HG02884 (cell line): ENCODE data around the gene EPHB1.

ENCODE experiments used
- ATAC-seq: cut with Tn5 transposase; IDR thresholded peaks from one replicate; pipeline ENCODE4 v1.9.1; 2021; ENCODE audit warnings: mild to moderate bottlenecking, moderate library complexity; ENCODE audit not compliant: unreplicated experiment

EPHB1 gene

GRCh38 chr3:134874737-134875413, 79.8 kb downstream of the EPHB1 start:
- ATAC-seq, result no peak

GRCh38 chr3:134876836-134877235, 81.8 kb downstream of the EPHB1 start:
- no peak for ATAC-seq

GRCh38 chr3:134877788-134878187, 82.7 kb downstream of the EPHB1 start:
- no peak for ATAC-seq

GRCh38 chr3:134879990-134880389, 84.9 kb downstream of the EPHB1 start:
- ATAC-seq, result no peak

- no peak for ATAC-seq
Observed at GRCh38 chr3:134880431-134880830, 85.4 kb downstream of the EPHB1 start.

GRCh38 chr3:134881305-134881704, 86.2 kb downstream of the EPHB1 start:
- ATAC-seq, result no peak

- no peak for ATAC-seq
Observed at GRCh38 chr3:134883697-134884385, 88.8 kb downstream of the EPHB1 start.

GRCh38 chr3:134885877-134886621, 91.0 kb downstream of the EPHB1 start:
- ATAC-seq, result peak; percentile 88

GRCh38 chr3:134886991-134887390, 91.9 kb downstream of the EPHB1 start:
- no peak for ATAC-seq

- ATAC-seq, result no peak
Observed at GRCh38 chr3:134887536-134887935, 92.5 kb downstream of the EPHB1 start.

- ATAC-seq, result no peak
Observed at GRCh38 chr3:134892326-134892725, 97.3 kb downstream of the EPHB1 start.

- no peak for ATAC-seq
Observed at GRCh38 chr3:134892761-134893160, 97.7 kb downstream of the EPHB1 start.

- no peak for ATAC-seq
Observed at GRCh38 chr3:134894533-134894932, 99.5 kb downstream of the EPHB1 start.

- ATAC-seq, result no peak
Observed at GRCh38 chr3:134895181-134895580, 100.1 kb downstream of the EPHB1 start.

- ATAC-seq, result no peak
Observed at GRCh38 chr3:134896141-134896540, 101.1 kb downstream of the EPHB1 start.

GRCh38 chr3:134896696-134897095, 101.6 kb downstream of the EPHB1 start:
- no peak for ATAC-seq

- ATAC-seq, result no peak
Observed at GRCh38 chr3:134897391-134898141, 102.5 kb downstream of the EPHB1 start.

GRCh38 chr3:134898181-134898754, 103.2 kb downstream of the EPHB1 start:
- no peak for ATAC-seq

- no peak for ATAC-seq
Observed at GRCh38 chr3:134899786-134900185, 104.7 kb downstream of the EPHB1 start.

GRCh38 chr3:134900482-134900881, 105.4 kb downstream of the EPHB1 start:
- ATAC-seq, result no peak

GRCh38 chr3:134901461-134901860, 106.4 kb downstream of the EPHB1 start:
- ATAC-seq, result no peak
